K562 (cell line): ENCODE data around the gene CPA2. TPM values are rescaled to one million over a fixed set of nuclear protein-coding genes. Genes with fewer than 3 reads are reported as not detected.
A peak's percentile ranks its signal among the peaks of the same experiment; 100 is the strongest.

ENCODE experiments used
- CCNT2 ChIP-seq: IDR thresholded peaks from 2 replicates; pipeline ENCODE4 v1.6.1; 2011; ENCODE audit warnings: borderline replicate concordance, low read depth, mild to moderate bottlenecking, moderate library complexity, mixed read lengths, low read length; ENCODE audit not compliant: insufficient read length; ENCODE audit errors: extremely low read depth
- EGR1 ChIP-seq: fragments of 450-650 bp; conservative IDR thresholded peaks from 2 replicates; pipeline ENCODE4 v1.6.1; 2017; ENCODE audit warnings: mild to moderate bottlenecking
- GATA2 ChIP-seq: sonication (generic); formaldehyde crosslinking; IDR thresholded peaks from 2 replicates; pipeline ENCODE4 v1.4.0; 2020; ENCODE audit warnings: mild to moderate bottlenecking, missing genetic modification reagents
- OTX1 ChIP-seq: fragments of 450-650 bp; formaldehyde crosslinking; IDR thresholded peaks from 2 replicates; pipeline ENCODE4 v1.4.0; 2022; ENCODE audit warnings: mild to moderate bottlenecking
- TAF9B ChIP-seq: fragments of 450-650 bp; IDR thresholded peaks from 2 replicates; pipeline ENCODE4 v1.6.1; 2018; ENCODE audit warnings: mild to moderate bottlenecking; ENCODE audit not compliant: partially characterized antibody
- TBL1XR1 ChIP-seq, 2 experiments: IDR thresholded peaks; 2 replicates each; pipeline ENCODE4 v1.6.1; 2012; ENCODE audit warnings: improper control_type of control experiment in 2 of 2, low read length in 2 of 2, mild to moderate bottlenecking in 1 of 2
- TCF7L2 ChIP-seq: fragments of 150-350 bp; IDR thresholded peaks from 2 replicates; pipeline ENCODE4 v1.6.1; 2016; ENCODE audit warnings: low read depth, mild to moderate bottlenecking, low read length, moderate library complexity
- ZNF444 ChIP-seq: fragments of 250-450 bp; sonication (Bioruptor Pico); IDR thresholded peaks from 2 replicates; pipeline ENCODE4 v1.4.0; 2020; ENCODE audit warnings: mild to moderate bottlenecking, moderate library complexity
- polyA plus RNA-seq, 8 experiments: library from polyadenylated mRNA; depleted of rRNA in 4 of 8; stranded (reverse) in 5 of 8; unstranded in 3 of 8; fragments of >200 nt; fragmentation: Nextera tagmentation in 2 of 8; fragmentation: Illumina TruSeq in 1 of 8; extraction: Ambion mirVana in 2 of 8; extraction: Trizol in 1 of 8; gene quantifications; 2 replicates each; pipeline versions ENCODE4 v1.2.1 to v1.2.3, GENCODE V29; 2011 to 2014; ENCODE audit warnings: inconsistent platforms in 1 of 8, missing spikeins in 1 of 8
- total RNA-seq, 7 experiments: library from RNA; depleted of rRNA in 6 of 7; stranded (reverse); fragments of >200 nt in 6 of 7; fragmentation: Illumina TruSeq in 2 of 7; extraction: Trizol in 2 of 7; gene quantifications; 2 replicates each; pipeline versions ENCODE4 v1.2.1 to v1.2.3, GENCODE V29; 2011 to 2021; ENCODE audit warnings: low replicate concordance in 1 of 7
- TF ChIP-seq, protein P1 (sequence below): sonication (generic); formaldehyde crosslinking; IDR thresholded peaks from 2 replicates; pipeline ENCODE4 v1.8.1; 2023; ENCODE audit warnings: missing genetic modification reagents, mild to moderate bottlenecking, borderline replicate concordance
- TF ChIP-seq, protein P2 (sequence below), 2 experiments: fragments of 450-650 bp; IDR thresholded peaks; 2 replicates each; pipeline ENCODE4 v1.6.1; 2016; ENCODE audit warnings: mild to moderate bottlenecking in 2 of 2, borderline replicate concordance in 1 of 2, low read depth in 1 of 2, moderate library complexity in 1 of 2
- TF ChIP-seq, protein P3 (sequence below): IDR thresholded peaks from 2 replicates; pipeline ENCODE4 v1.6.1; 2011; ENCODE audit not compliant: insufficient read length; ENCODE audit errors: extremely low read depth

CPA2 gene
- total and polyA plus RNA-seq, 9 of the 15 experiments (the other 6 are each of a cell fraction or from before 2014, with no cell fraction given) = 0.04 to 0.84 (median 0.09) TPM; not detected in 4

DNA sequence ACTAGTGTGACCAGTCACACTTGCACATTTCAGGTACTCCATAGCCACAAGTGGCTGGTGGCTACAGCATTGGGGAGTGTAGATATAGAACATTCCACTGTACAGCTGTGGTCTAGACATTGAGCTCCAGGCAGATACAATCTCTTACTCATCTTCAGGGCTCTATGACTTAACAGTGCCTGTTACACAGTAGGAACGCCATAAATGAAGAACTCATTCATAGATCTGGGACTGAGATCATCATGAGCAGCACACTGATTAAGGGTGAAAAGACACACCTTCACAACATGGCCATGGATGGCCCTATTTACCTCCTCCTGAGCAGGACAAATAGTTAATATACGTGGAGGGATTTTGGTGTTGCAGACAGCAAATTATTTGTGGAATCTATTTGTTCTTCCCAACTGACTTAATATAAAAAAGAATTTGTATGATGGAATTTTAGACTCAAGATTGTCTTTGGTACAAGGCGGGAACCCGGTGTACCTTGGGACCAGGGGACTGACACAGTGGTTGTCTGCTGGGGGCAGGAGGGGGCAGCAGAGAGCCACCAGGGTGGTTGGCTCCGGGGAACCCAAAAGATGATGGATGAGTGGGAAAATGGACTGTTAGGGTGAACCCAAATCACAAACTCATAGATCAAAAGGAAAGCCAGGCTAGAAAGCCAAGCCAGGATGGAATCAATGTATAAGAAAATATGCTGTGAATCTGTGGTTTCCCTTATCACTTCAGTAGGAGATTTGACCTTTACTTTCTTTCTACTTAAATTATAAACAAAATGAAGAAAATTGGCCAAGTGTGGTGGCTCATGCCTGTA, 24.3 kb upstream of the CPA2 start (continued):
- TF ChIP-seq TCF7L2 (no peak), TBL1XR1 (IDR thresholded peaks at IDR 0.05; ENCODE audit: low read length in 2 of 2) (peak in 1 of 2 experiments; percentile 94; a peak in 2 of 4 replicates), OTX1 (no peak), ZNF444 (no peak), TAF9B (peak; percentile 86), GATA2 (CRISPR knock-in tag) (peak; percentile 63; the same call in 1 of the 2 replicates), EGR1 (no peak), CCNT2 (no peak)
- TF ChIP-seq, protein P1, sequence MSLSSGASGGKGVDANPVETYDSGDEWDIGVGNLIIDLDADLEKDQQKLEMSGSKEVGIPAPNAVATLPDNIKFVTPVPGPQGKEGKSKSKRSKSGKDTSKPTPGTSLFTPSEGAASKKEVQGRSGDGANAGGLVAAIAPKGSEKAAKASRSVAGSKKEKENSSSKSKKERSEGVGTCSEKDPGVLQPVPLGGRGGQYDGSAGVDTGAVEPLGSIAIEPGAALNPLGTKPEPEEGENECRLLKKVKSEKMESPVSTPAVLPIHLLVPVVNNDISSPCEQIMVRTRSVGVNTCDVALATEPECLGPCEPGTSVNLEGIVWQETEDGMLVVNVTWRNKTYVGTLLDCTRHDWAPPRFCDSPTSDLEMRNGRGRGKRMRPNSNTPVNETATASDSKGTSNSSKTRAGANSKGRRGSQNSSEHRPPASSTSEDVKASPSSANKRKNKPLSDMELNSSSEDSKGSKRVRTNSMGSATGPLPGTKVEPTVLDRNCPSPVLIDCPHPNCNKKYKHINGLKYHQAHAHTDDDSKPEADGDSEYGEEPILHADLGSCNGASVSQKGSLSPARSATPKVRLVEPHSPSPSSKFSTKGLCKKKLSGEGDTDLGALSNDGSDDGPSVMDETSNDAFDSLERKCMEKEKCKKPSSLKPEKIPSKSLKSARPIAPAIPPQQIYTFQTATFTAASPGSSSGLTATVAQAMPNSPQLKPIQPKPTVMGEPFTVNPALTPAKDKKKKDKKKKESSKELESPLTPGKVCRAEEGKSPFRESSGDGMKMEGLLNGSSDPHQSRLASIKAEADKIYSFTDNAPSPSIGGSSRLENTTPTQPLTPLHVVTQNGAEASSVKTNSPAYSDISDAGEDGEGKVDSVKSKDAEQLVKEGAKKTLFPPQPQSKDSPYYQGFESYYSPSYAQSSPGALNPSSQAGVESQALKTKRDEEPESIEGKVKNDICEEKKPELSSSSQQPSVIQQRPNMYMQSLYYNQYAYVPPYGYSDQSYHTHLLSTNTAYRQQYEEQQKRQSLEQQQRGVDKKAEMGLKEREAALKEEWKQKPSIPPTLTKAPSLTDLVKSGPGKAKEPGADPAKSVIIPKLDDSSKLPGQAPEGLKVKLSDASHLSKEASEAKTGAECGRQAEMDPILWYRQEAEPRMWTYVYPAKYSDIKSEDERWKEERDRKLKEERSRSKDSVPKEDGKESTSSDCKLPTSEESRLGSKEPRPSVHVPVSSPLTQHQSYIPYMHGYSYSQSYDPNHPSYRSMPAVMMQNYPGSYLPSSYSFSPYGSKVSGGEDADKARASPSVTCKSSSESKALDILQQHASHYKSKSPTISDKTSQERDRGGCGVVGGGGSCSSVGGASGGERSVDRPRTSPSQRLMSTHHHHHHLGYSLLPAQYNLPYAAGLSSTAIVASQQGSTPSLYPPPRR (CRISPR knock-in tag) = no peak
- TF ChIP-seq, protein P2, sequence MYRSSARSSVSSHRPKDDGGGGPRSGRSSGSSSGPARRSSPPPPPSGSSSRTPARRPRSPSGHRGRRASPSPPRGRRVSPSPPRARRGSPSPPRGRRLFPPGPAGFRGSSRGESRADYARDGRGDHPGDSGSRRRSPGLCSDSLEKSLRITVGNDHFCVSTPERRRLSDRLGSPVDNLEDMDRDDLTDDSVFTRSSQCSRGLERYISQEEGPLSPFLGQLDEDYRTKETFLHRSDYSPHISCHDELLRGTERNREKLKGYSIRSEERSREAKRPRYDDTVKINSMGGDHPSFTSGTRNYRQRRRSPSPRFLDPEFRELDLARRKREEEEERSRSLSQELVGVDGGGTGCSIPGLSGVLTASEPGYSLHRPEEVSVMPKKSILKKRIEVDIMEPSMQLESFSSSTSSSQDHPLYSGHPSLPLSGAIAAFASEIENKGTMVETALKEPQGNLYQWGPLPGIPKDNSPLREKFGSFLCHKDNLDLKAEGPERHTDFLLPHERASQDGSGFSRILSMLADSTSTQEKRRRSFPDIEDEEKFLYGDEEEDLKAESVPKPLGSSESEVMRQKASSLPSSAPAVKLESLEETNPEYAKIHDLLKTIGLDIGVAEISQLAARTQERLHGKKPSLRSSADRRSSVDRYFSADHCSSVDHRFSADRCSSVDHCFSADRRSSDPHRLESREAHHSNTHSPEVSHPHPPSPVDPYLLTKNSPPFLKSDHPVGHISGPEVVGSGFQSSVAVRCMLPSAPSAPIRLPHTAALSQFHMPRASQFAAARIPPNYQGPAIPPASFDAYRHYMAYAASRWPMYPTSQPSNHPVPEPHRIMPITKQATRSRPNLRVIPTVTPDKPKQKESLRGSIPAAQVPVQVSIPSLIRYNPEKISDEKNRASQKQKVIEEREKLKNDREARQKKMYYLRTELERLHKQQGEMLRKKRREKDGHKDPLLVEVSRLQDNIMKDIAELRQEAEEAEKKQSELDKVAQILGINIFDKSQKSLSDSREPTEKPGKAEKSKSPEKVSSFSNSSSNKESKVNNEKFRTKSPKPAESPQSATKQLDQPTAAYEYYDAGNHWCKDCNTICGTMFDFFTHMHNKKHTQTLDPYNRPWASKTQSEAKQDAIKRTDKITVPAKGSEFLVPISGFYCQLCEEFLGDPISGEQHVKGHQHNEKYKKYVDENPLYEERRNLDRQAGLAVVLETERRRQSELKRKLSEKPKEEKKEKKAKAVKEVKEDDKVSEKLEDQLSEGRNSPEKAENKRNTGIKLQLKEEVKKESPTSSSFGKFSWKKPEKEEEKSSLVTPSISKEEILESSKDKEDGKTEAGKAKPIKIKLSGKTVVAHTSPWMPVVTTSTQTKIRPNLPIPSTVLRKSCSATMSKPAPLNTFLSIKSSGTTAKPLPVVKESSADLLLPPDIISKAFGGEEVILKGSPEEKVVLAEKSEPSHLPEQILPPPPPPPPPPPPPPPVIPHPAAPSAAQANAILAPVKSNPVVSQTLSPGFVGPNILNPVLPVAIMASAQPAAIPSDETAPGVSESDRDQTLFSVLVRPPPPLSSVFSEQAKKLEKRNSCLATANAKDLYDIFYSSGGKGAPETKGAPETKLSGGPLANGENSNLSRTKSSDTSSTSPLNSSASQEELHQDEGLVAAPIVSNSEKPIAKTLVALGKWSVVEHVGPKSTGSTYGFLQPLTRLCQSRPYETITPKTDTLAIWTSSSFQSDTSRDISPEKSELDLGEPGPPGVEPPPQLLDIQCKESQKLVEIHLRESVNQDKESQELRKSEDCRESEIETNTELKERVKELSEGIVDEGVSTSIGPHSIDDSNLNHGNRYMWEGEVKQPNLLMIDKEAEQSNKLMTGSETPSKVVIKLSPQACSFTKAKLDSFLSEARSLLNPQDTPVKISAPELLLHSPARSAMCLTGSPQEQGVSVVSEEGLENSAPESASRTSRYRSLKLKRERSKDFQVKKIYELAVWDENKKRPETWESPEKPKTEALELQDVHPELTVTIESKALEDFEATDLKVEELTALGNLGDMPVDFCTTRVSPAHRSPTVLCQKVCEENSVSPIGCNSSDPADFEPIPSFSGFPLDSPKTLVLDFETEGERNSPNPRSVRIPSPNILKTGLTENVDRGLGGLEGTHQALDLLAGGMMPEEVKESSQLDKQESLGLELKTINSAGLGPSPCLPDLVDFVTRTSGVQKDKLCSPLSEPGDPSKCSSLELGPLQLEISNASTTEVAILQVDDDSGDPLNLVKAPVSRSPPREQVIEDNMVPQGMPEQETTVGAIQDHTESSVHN (IDR thresholded peaks at IDR 0.05; ENCODE audit: borderline replicate concordance in 1 of 2, low read depth in 1 of 2) = peak in 1 of 2 experiments; percentile 93; a peak in 2 of 4 replicates
- TF ChIP-seq, protein P3, sequence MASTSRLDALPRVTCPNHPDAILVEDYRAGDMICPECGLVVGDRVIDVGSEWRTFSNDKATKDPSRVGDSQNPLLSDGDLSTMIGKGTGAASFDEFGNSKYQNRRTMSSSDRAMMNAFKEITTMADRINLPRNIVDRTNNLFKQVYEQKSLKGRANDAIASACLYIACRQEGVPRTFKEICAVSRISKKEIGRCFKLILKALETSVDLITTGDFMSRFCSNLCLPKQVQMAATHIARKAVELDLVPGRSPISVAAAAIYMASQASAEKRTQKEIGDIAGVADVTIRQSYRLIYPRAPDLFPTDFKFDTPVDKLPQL = no peak
